T-cell (primary cell): ENCODE measurements around the gene VASP. TPM values are rescaled to one million over a fixed set of nuclear protein-coding genes. Genes with fewer than 3 reads are reported as not detected.

ENCODE experiments used
- ATAC-seq, 4 experiments: fragments of 200-7000 bp in 3 of 4; fragments of 150-1000 bp in 1 of 4; cut with Tn5 transposase; replicated peaks in 1 of 4; 1 replicate in 3 of 4; 2 replicates in 1 of 4; pipeline ENCODE4 v1.10.0; 2021; ENCODE audit warnings: moderate library complexity in 3 of 4, mild to moderate bottlenecking in 2 of 4, moderate number of reproducible peaks in 1 of 4
- CTCF ChIA-PET, 2 donors: fragments of 300-600 bp; sonication (Branson Sonifier 250); formaldehyde crosslinking; loops; one replicate each; lab custom pipeline; 2022; ENCODE audit warnings: antibody characterized with exemption in 2 of 2; lab: Charles Lee
- POLR2A ChIA-PET, 2 donors: fragments of 300-600 bp; sonication (Branson Sonifier 250); formaldehyde crosslinking; loops; one replicate each; lab custom pipeline; 2022; ENCODE audit warnings: antibody characterized with exemption in 2 of 2; lab: Charles Lee
- DNase-seq, 35 experiments: peaks; one replicate each; pipeline versions ENCODE4 v3.0.0 to v3.0.0-alpha.2; 2013 to 2023
- H3K27ac ChIP-seq: one replicate; pipeline ENCODE4 v1.5.1; 2013; ENCODE audit warnings: low read length
- H3K27me3 ChIP-seq, 2 experiments: replicated peaks in 1 of 2; 1 replicate in 1 of 2; 2 replicates in 1 of 2; pipeline versions ENCODE4 v1.6.1 to v1.7.0; 2013; ENCODE audit warnings: low read length in 1 of 2, mixed read lengths in 1 of 2; ENCODE audit not compliant: control insufficient read depth in 2 of 2, insufficient read depth in 2 of 2; ENCODE audit errors: extremely low read depth in 1 of 2
- H3K36me3 ChIP-seq, 2 donors: 1 replicate in 1 of 2; 2 replicates in 1 of 2; pipeline versions ENCODE4 v1.6.1 to v1.7.0; 2013; ENCODE audit warnings: low read length in 1 of 2; ENCODE audit not compliant: control insufficient read depth in 2 of 2, insufficient read depth in 1 of 2; ENCODE audit errors: extremely low read depth in 1 of 2
- H3K4me1 ChIP-seq, 2 experiments: 1 replicate in 1 of 2; 2 replicates in 1 of 2; pipeline versions ENCODE4 v1.6.1 to v1.7.0; 2013; ENCODE audit warnings: low read length in 2 of 2, mixed read lengths in 1 of 2; ENCODE audit not compliant: insufficient read depth in 2 of 2, control insufficient read depth in 1 of 2; ENCODE audit errors: extremely low read depth in 1 of 2
- H3K4me3 ChIP-seq, 2 donors: 1 replicate in 1 of 2; 2 replicates in 1 of 2; pipeline versions ENCODE4 v1.5.1 to v1.7.0; 2013; ENCODE audit warnings: mild to moderate bottlenecking in 2 of 2, low read length in 1 of 2, moderate library complexity in 1 of 2; ENCODE audit not compliant: control insufficient read depth in 1 of 2; ENCODE audit errors: extremely low read depth in 1 of 2
- H3K9me3 ChIP-seq: 2 replicates; pipeline ENCODE4 v1.7.0; 2013
- H3K27ac Mint-ChIP-seq, 2 donors: one replicate each; pipeline ENCODE4 v1.8.0; 2020 to 2021; ENCODE audit warnings: mild to moderate bottlenecking in 2 of 2, mixed read lengths in 2 of 2
- H3K27me3 Mint-ChIP-seq, 2 donors: one replicate each; pipeline ENCODE4 v1.8.0; 2021 to 2022; ENCODE audit warnings: mixed read lengths in 2 of 2
- H3K36me3 Mint-ChIP-seq: one replicate; pipeline ENCODE4 v1.8.0; 2021; ENCODE audit warnings: mixed read lengths
- H3K4me1 Mint-ChIP-seq, 3 donors: one replicate each; pipeline ENCODE4 v1.8.0; 2020 to 2022; ENCODE audit warnings: mixed read lengths in 3 of 3, mild to moderate bottlenecking in 1 of 3
- H3K4me3 Mint-ChIP-seq, 3 donors: one replicate each; pipeline ENCODE4 v1.8.0; 2020 to 2022; ENCODE audit warnings: mild to moderate bottlenecking in 3 of 3, mixed read lengths in 3 of 3, moderate library complexity in 3 of 3
- H3K9me3 Mint-ChIP-seq, 3 donors: one replicate each; pipeline ENCODE4 v1.8.0; 2020 to 2022; ENCODE audit warnings: mixed read lengths in 3 of 3
- WGBS: methylation state at CpG from one replicate; pipeline ENCODE4 v1.1.5; 2013; ENCODE audit warnings: missing lambda C conversion rate; ENCODE audit not compliant: insufficient coverage; 5-methylcytosine and 5-hydroxymethylcytosine counted together
- total RNA-seq, 35 experiments: library from RNA in 6 of 35; stranded (reverse) in 6 of 35; fragments of 120-200 nt in 1 of 35; gene quantifications; one replicate each; pipeline versions ENCODE4 v1.2.1 to v1.2.4 and lab custom pipeline; 2013 to 2026

The VASP gene
- total RNA-seq, 5 donors from 2014 or later (not counting 1 experiment from before 2014, with no cell fraction given): 77.4 to 113 (median 101) TPM

DNA sequence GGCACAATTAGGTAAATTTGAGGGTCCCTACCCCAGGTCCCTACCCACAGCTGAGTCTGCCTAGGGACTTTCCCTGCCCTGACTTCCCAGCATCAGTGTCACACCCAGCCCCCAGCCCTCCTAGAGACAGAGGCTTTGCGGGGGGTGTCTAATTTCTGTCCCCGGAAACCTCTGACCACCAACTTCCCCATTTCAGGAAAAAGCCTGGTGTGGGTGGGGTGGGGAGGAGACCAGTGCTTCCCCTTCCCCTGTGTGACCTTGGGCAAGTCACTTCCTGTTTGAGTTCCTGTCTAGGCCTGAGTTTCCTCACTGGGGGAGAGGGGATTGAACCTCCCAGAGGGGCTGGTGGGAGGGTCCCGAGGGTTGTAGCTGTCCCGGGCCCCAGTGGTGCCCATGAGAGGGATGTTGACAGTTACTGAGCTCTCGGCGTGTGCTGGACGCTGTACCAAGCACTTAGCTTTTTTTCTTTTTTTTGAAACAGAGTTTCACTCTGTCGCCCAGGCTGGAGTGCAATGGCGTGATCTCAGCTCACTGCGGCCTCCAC lies 7.9 kb downstream of the VASP start:
- ChIA-PET CTCF (interaction anchor here (0.6 to 1.1 kb wide), 2 partner anchors 18 to 43 kb away, joined by 3 to 7 read pairs; no protein-coding TSS in a partner anchor), POLR2A (no interaction called here)
- WGBS: 47% methylated on average over 4 of the region's 10 CpGs
- DNase-seq (peak in 10 of 35 experiments; percentile 12 to 60 (median 26)), ATAC-seq (peak; percentile 26 to 57 (median 50))
- peaks cover 15% of the 10 kb centered on the region for H3K36me3 Mint-ChIP-seq
- H3K27me3 Mint-ChIP-seq: no peaks in the 10 kb centered on the region
- peak overlapping the region in 2 of 3 donors; percentile 31 to 56 for H3K4me3 Mint-ChIP-seq
- Histone ChIP-seq H3K36me3 (peaks cover 10 to 34% of the 10 kb centered on the region in 2 donors), H3K27me3 (no peaks in the 10 kb centered on the region), H3K4me1 (peaks cover 19 to 56% of the 10 kb centered on the region in 2 experiments), H3K9me3 (no peaks in the 10 kb centered on the region), H3K27ac (peak overlapping the region; percentile 84), H3K4me3 (peak overlapping the region; percentile 3 to 19)
- H3K4me1 Mint-ChIP-seq: peaks cover 51 to 58% (median 51%) of the 10 kb centered on the region in 3 donors
- peak overlapping the region; percentile 87 to 88 for H3K27ac Mint-ChIP-seq
- no peaks in the 10 kb centered on the region for H3K9me3 Mint-ChIP-seq

DNA sequence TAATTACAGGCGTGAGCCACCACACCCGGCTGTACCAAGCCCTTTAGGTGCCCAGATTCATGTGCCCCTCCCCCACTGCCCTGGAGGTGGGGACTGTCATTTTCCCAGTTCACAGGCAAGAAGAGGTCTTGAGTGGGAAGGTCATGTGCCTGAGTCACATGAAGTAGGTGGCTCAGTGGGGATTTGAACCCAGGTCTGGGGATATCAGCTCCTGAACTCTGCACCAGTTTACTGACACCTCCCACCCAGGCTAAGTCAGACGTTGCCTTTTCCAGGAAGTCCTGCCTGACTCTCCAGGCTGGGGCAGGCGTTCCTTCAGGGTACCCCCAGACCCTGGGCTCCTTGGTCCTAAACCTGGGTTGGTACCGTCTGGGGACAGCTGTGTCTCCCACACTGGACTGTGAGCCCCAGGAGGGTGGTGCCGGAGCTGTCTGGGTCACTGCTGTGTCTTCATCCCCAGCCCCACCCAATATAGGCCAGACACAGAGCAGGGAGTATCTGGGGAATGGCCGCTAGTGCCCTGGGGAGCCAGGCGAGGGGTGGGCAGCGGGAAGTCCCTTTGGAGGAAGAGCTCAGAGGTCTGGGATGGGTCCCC lies 8.6 kb downstream of the VASP start:
- Histone ChIP-seq H3K36me3 (peaks cover 10 to 39% of the 10 kb centered on the region in 2 donors), H3K27me3 (no peaks in the 10 kb centered on the region), H3K9me3 (no peaks in the 10 kb centered on the region), H3K4me1 (peaks cover 19 to 49% of the 10 kb centered on the region in 2 experiments), H3K27ac (peak overlapping the region; percentile 84), H3K4me3 (no peak overlapping the region)
- Mint-ChIP-seq H3K9me3 (no peaks in the 10 kb centered on the region), H3K36me3 (peaks cover 18% of the 10 kb centered on the region), H3K27ac (peak overlapping the region; percentile 87 to 88), H3K27me3 (no peaks in the 10 kb centered on the region), H3K4me1 (peaks cover 43 to 52% (median 45%) of the 10 kb centered on the region in 3 donors), H3K4me3 (peak overlapping the region in 1 of 3 donors; percentile 56)
- CTCF ChIA-PET: interaction anchor here in 1 of 2 donors (1.1 kb wide), 1 partner anchor 43 kb away, joined by 3 read pairs; no protein-coding TSS in a partner anchor
- WGBS: 20% methylated on average over 1 of the region's 9 CpGs
- POLR2A ChIA-PET: interaction anchor here in 1 of 2 donors (0.5 kb wide), 1 partner anchor 177 kb away, joined by 3 read pairs; the partner anchor contains the start of gene QPCTL
- DNase-seq (no peak), ATAC-seq (peak in 2 of 4 experiments; percentile 13 to 17)

DNA sequence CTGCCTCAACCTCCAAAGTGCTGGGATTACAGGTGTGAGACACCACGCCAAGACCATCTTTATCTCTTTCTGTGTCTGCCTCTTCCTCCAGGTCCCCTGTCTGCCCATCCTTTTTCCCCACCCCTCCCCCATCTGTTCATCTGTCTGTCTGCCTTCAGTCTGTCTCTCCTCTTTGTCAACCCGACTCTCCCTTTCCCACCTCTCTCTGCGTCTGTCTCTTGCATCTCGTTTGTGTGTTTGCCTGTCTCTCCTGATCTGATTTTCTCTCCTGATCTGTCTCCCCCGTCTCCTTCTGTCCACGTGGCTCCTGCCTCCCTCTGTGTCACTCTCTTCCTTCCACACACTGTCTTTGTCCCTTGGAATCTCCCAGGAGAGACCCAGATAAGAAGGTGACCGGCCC lies 10.0 kb downstream of the VASP start:
- ATAC-seq (no peak), DNase-seq (no peak)
- no peak overlapping the region for H3K27ac ChIP-seq
- H3K4me1 ChIP-seq: peaks cover 19 to 41% of the 10 kb centered on the region in 2 experiments
- Mint-ChIP-seq H3K36me3 (peaks cover 18% of the 10 kb centered on the region), H3K4me1 (peaks cover 32 to 39% (median 33%) of the 10 kb centered on the region in 3 donors), H3K27me3 (no peaks in the 10 kb centered on the region), H3K9me3 (no peaks in the 10 kb centered on the region), H3K27ac (no peak overlapping the region), H3K4me3 (no peak overlapping the region)
- H3K9me3 ChIP-seq: no peaks in the 10 kb centered on the region
- H3K4me3 ChIP-seq: no peak overlapping the region
- H3K27me3 ChIP-seq: no peaks in the 10 kb centered on the region
- POLR2A ChIA-PET: no interaction called here
- CTCF ChIA-PET: interaction anchor here in 1 of 2 donors (0.5 kb wide), 1 partner anchor 91 kb away, joined by 4 read pairs; no protein-coding TSS in a partner anchor
- peaks cover 10 to 50% of the 10 kb centered on the region in 2 donors for H3K36me3 ChIP-seq
- 75% methylated on average over 6 of the region's 7 CpGs for WGBS

GRCh38 chr19:45517641-45518468 lies 10.6 kb downstream of the VASP start:
- 94% methylated on average over 32 of the region's 50 CpGs for WGBS
- H3K36me3 ChIP-seq: peaks cover 14 to 55% of the 10 kb centered on the region in 2 donors
- ChIA-PET CTCF (interaction anchor here in 1 of 2 donors (0.5 kb wide), 1 partner anchor 91 kb away, joined by 4 read pairs; no protein-coding TSS in a partner anchor), POLR2A (no interaction called here)
- peaks cover 19 to 40% of the 10 kb centered on the region in 2 experiments for H3K4me1 ChIP-seq
- no peak overlapping the region for H3K4me3 ChIP-seq
- H3K27ac ChIP-seq: no peak overlapping the region
- H3K36me3 Mint-ChIP-seq: peaks cover 18% of the 10 kb centered on the region
- ATAC-seq (no peak), DNase-seq (no peak)
- peak overlapping the region in 1 of 2 donors; percentile 22 for H3K27ac Mint-ChIP-seq
- no peak overlapping the region for H3K4me3 Mint-ChIP-seq
- no peaks in the 10 kb centered on the region for H3K27me3 ChIP-seq
- H3K9me3 ChIP-seq: no peaks in the 10 kb centered on the region
- H3K27me3 Mint-ChIP-seq: no peaks in the 10 kb centered on the region
- no peaks in the 10 kb centered on the region for H3K9me3 Mint-ChIP-seq
- peaks cover 29 to 37% (median 30%) of the 10 kb centered on the region in 3 donors for H3K4me1 Mint-ChIP-seq

DNA sequence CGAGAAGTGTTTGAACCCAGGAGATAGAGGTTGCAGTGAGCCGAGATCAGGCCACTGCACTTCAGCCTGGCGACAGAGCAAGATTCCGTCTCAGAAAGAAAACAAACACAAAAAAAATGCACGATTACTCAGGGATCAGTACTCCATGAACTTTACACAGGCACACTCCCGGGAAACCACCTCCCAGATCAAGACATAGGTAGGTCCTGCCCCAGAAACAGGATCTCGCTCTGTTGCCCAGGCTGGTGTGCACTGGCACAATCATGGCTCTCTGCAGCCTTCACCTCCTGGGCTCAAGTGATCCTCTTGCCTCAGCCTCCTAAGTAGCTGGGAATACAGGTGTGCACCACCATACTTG lies 11.2 kb downstream of the VASP start:
- ChIA-PET POLR2A (no interaction called here), CTCF (no interaction called here)
- ATAC-seq (no peak), DNase-seq (no peak)
- no peak overlapping the region for H3K27ac ChIP-seq
- Mint-ChIP-seq H3K9me3 (no peaks in the 10 kb centered on the region), H3K27me3 (no peaks in the 10 kb centered on the region), H3K4me3 (no peak overlapping the region), H3K36me3 (peaks cover 20% of the 10 kb centered on the region), H3K27ac (no peak overlapping the region), H3K4me1 (peaks cover 27 to 33% (median 29%) of the 10 kb centered on the region in 3 donors)
- WGBS: over 99% methylated on average over 7 of the region's 7 CpGs
- no peak overlapping the region for H3K4me3 ChIP-seq
- no peaks in the 10 kb centered on the region for H3K9me3 ChIP-seq
- peaks cover 19 to 35% of the 10 kb centered on the region in 2 experiments for H3K4me1 ChIP-seq
- no peaks in the 10 kb centered on the region for H3K27me3 ChIP-seq
- H3K36me3 ChIP-seq: peaks cover 16 to 59% of the 10 kb centered on the region in 2 donors
